ENCODE measurements around the gene GM2A. TPM values are rescaled to one million over a fixed set of nuclear protein-coding genes. Genes with fewer than 3 reads are reported as not detected.

The GM2A gene
- total and polyA plus RNA-seq, 2 of the 8 experiments (the other 6 are each of a cell fraction or from before 2014, with no cell fraction given) = 18.5 to 32.2 TPM

- TF ChIP-seq NANOG (IDR thresholded peaks at IDR 0.05; ENCODE audit: insufficient read depth, low read depth, low read length, poor library complexity, severe bottlenecking) (no peak), RAD21 (IDR thresholded peaks at IDR 0.05 in 1 of 2, conservative IDR thresholded peaks at IDR 0.05 in 1 of 2; ENCODE audit: low read depth in 2 of 2, low read length in 2 of 2) (peak; percentile 70 to 81), MAX (IDR thresholded peaks at IDR 0.05) (0 out of 2 replicates have a peak, but pooled peaks have one; percentile 14)
Observed at GRCh38 chr5:151284392-151284967, 31.5 kb downstream of the GM2A start (continued).
